Prostate gland (tissue), 2 donors: ENCODE results near the gene GLTPD2. TPM values are rescaled to one million over a fixed set of nuclear protein-coding genes. Genes with fewer than 3 reads are reported as not detected.

Experiments
- DNase-seq: peaks from one replicate; pipeline ENCODE4 v3.0.0-alpha.2; 2019; ENCODE audit warnings: low spot score
- H3K27ac ChIP-seq, 2 donors: fragments of 200-600 bp; sonication (generic); 2 replicates each; pipeline ENCODE4 v1.5.1; 2017 to 2019
- H3K27me3 ChIP-seq: fragments of 200-600 bp; sonication (generic); replicated peaks from 2 replicates; pipeline ENCODE4 v1.5.1; 2019; ENCODE audit not compliant: insufficient read depth
- H3K36me3 ChIP-seq, 2 donors: fragments of 200-600 bp; sonication (generic); 1 replicate in 1 of 2; 2 replicates in 1 of 2; pipeline versions ENCODE4 v1.5.1 to v1.8.1; 2017 to 2019
- H3K4me1 ChIP-seq: fragments of 200-600 bp; sonication (generic); replicated peaks from 2 replicates; pipeline ENCODE4 v1.5.1; 2019
- H3K4me3 ChIP-seq, 2 donors: fragments of 200-600 bp; sonication (generic); 2 replicates each; pipeline ENCODE4 v1.5.1; 2017 to 2019
- H3K9me3 ChIP-seq: fragments of 200-600 bp; sonication (generic); 2 replicates; pipeline ENCODE4 v1.5.1; 2017
- POLR2A ChIP-seq: fragments of 450-650 bp; IDR thresholded peaks from one replicate; pipeline ENCODE4 v1.6.1; 2016; ENCODE audit warnings: antibody characterized with exemption, mild to moderate bottlenecking
- POLR2AphosphoS5 ChIP-seq: sonication (generic); formaldehyde crosslinking; IDR thresholded peaks from one replicate; pipeline ENCODE4 v1.6.1; 2017; ENCODE audit warnings: antibody characterized with exemption
- WGBS: methylation state at CpG from one replicate; pipeline ENCODE4 v1.1.5; 2018; 5-methylcytosine and 5-hydroxymethylcytosine counted together
- intact Hi-C: fragments of 100-400 bp; cut with DNase I; formaldehyde crosslinking; loops from one replicate; pipeline ENCODE4 v1.14.2; 2022
- total RNA-seq, 2 donors: library from RNA; depleted of rRNA; stranded (reverse); fragments of >200 nt; gene quantifications; one replicate each; pipeline ENCODE4 v1.1.0, GENCODE V29; 2016
- TF ChIP-seq, protein P1 (sequence below), 4 experiments: fragments of 200-600 bp in 2 of 4; fragments of 450-650 bp in 2 of 4; sonication (generic) in 2 of 4; IDR thresholded peaks; 1 replicate in 3 of 4; 2 replicates in 1 of 4; pipeline ENCODE4 v1.5.1; 2016 to 2019; ENCODE audit warnings: antibody characterized with exemption in 4 of 4, mild to moderate bottlenecking in 2 of 4, moderate library complexity in 2 of 4

GLTPD2 gene
- total RNA-seq, 2 donors from 2014 or later: not detected

DNA sequence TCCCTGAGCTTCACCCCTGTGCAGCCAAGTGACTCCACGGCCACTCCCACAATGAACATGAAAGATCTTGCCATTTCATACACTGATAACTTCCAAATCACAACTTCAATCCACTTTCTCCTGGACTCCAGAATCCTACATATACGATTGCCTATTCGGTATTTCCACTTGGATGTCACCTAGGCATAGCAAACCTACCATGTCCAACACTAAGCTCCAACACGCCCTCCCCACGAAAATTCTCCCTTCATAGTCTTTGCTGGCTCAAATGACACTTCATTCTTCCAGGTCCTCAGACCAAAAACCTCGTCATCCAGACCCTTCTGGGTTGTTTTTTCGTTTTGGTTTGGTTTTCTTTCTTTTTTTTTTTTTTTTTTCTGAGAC is 1.9 kb downstream of the GLTPD2 start:
- 33% methylated on average over 7 of the region's 7 CpGs for WGBS
- Histone ChIP-seq H3K36me3 (no peaks in the 10 kb centered on the region), H3K4me1 (peaks cover 4% of the 10 kb centered on the region), H3K27ac (peak overlapping the region; percentile 92 to 93), H3K27me3 (no peaks in the 10 kb centered on the region), H3K9me3 (no peaks in the 10 kb centered on the region), H3K4me3 (peak overlapping the region; percentile 56 to 69)
- no peak for DNase-seq
- TF ChIP-seq POLR2A: no peak
- TF ChIP-seq POLR2AphosphoS5: no peak
- TF ChIP-seq, protein P1, sequence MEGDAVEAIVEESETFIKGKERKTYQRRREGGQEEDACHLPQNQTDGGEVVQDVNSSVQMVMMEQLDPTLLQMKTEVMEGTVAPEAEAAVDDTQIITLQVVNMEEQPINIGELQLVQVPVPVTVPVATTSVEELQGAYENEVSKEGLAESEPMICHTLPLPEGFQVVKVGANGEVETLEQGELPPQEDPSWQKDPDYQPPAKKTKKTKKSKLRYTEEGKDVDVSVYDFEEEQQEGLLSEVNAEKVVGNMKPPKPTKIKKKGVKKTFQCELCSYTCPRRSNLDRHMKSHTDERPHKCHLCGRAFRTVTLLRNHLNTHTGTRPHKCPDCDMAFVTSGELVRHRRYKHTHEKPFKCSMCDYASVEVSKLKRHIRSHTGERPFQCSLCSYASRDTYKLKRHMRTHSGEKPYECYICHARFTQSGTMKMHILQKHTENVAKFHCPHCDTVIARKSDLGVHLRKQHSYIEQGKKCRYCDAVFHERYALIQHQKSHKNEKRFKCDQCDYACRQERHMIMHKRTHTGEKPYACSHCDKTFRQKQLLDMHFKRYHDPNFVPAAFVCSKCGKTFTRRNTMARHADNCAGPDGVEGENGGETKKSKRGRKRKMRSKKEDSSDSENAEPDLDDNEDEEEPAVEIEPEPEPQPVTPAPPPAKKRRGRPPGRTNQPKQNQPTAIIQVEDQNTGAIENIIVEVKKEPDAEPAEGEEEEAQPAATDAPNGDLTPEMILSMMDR (IDR thresholded peaks at IDR 0.05): no peak
- intact Hi-C loops: loop anchor here (1.0 kb wide), 1 partner anchor 17 kb away; the partner anchor contains the start of gene PLD2

DNA sequence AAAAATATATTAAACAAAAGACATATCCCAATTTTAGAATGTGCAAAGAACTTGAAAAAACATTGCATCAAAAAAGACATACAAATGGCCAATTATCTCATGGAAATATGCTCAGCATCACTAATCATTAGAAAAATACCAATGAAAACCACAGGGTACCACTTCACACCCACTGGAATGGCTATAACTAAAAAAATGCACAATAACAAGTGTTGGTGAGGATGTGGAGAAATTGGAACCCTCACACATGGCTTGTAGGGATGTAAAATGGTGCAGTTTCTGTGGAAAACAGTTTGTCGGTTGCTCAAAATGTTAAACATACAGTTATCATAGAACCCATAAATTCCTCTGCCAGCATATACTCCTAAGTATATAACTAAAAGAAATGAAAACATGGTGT is 6.4 kb downstream of the GLTPD2 start:
- no peak for DNase-seq
- no peaks in the 10 kb centered on the region for H3K9me3 ChIP-seq
- no peak overlapping the region for H3K4me3 ChIP-seq
- peaks cover 3% of the 10 kb centered on the region for H3K4me1 ChIP-seq
- 100% methylated on average over 1 of the region's 1 CpG for WGBS
- intact Hi-C loops: no loop called here
- peaks cover 3 to 8% of the 10 kb centered on the region in 2 donors for H3K36me3 ChIP-seq
- no peak overlapping the region for H3K27ac ChIP-seq
- TF ChIP-seq POLR2A (no peak), POLR2AphosphoS5 (no peak)
- TF ChIP-seq, protein P1 (IDR thresholded peaks at IDR 0.05): no peak
- no peaks in the 10 kb centered on the region for H3K27me3 ChIP-seq

DNA sequence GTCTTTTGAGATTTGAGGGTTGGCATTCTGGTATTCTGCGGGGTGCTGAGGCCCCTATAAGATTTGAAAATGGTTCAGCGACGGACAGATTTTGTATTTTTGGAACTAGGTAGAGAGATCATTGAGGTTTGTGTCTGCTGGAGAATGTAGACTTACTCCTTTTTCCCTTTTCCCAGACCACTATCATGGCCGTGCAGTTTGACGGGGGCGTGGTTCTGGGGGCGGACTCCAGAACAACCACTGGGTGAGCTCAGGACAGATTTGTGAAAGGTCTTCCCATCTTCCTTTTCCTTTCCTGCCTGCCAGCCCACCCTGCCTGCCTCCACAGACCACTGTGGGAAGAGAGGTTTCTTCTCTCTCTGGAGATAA is 7.8 kb downstream of the GLTPD2 start:
- peaks cover 3 to 8% of the 10 kb centered on the region in 2 donors for H3K36me3 ChIP-seq
- H3K9me3 ChIP-seq: no peaks in the 10 kb centered on the region
- peak overlapping the region; percentile 65 to 66 for H3K27ac ChIP-seq
- peaks cover 3% of the 10 kb centered on the region for H3K4me1 ChIP-seq
- peak overlapping the region; percentile 59 to 67 for H3K4me3 ChIP-seq
- WGBS: under 1% methylated on average over 7 of the region's 7 CpGs
- intact Hi-C loops: no loop called here
- H3K27me3 ChIP-seq: no peaks in the 10 kb centered on the region
- no peak for DNase-seq
- TF ChIP-seq POLR2A (no peak), POLR2AphosphoS5 (no peak)
- TF ChIP-seq, protein P1 (IDR thresholded peaks at IDR 0.05): no peak

DNA sequence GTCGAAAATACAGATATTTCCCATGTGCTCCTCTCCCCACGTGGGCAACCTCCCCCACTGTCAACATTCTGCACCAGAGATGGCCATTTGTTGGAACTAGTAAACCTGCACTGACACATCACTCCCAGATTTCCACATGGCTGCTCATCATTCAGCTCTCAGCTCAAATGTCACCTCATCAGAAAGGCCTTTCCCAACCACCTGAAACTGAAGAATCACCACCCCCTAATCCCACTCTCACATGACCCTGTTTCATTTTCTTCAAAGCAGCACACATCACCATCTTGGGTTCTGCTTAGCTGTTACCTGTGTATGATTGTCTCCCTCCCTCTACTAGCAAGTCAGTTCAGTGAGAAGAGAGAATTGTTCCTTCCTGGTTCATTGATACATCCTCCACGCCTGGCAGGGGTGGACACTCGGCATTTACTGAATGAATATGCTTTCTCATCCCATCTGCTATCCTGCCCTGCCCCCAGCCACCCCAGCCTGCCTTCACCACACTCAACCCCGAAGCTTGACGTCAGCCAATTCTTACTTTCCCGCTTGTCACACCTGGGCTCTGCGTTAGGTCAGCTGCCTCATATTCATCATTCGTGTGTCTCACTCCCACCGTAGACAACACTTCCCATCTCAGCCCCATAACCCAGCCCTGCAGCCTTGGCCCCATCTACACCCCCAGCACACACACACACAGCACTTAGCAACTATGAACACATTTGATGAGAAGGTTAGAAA is 11.9 kb downstream of the GLTPD2 start:
- Histone ChIP-seq H3K4me3 (no peak overlapping the region), H3K27ac (no peak overlapping the region), H3K9me3 (no peaks in the 10 kb centered on the region), H3K36me3 (peaks cover 3 to 8% of the 10 kb centered on the region in 2 donors), H3K4me1 (peaks cover 3% of the 10 kb centered on the region), H3K27me3 (no peaks in the 10 kb centered on the region)
- TF ChIP-seq, protein P1 (IDR thresholded peaks at IDR 0.05): no peak
- no peak for TF ChIP-seq POLR2AphosphoS5
- TF ChIP-seq POLR2A: no peak
- intact Hi-C loops: no loop called here
- DNase-seq: no peak
- 68% methylated on average over 10 of the region's 10 CpGs for WGBS

DNA sequence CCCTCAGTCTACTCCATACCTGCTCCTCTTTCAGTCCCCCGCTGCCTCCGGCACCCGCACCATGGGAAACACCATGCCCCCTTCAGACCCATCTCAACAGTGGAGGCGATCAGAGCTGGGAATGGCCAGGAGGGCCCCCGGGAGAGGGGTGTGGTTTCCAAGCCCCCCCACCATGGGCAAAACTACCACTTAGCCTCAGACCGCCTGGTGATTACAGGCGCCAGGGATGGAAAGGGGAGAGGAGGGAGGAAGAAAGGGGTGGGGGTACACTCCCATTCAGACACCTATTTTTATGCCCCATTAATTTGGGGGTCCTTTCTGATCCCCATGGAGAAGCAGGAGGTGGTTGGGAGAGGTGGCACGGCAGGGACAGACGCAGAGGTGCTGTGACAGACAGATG is 13.5 kb downstream of the GLTPD2 start, which contains the start of gene C17orf114:
C17orf114 (minus strand) TSS at position 101 of the 400 bp plus-strand sequence.
- no peak for DNase-seq
- peaks cover 3 to 8% of the 10 kb centered on the region in 2 donors for H3K36me3 ChIP-seq
- no peaks in the 10 kb centered on the region for H3K9me3 ChIP-seq
- H3K4me3 ChIP-seq: no peak within 1 kb of the TSS
- H3K27ac ChIP-seq: no peak within 1 kb of the TSS
- TF ChIP-seq, protein P1 (IDR thresholded peaks at IDR 0.05): no peak
- TF ChIP-seq POLR2A: no peak
- TF ChIP-seq POLR2AphosphoS5: no peak
- intact Hi-C loops: no loop called here
- no peaks in the 10 kb centered on the region for H3K27me3 ChIP-seq
- 83% methylated on average over 9 of the region's 9 CpGs for WGBS
- H3K4me1 ChIP-seq: no peaks in the 10 kb centered on the region
